ENCODE data around the gene BCAP31.

The BCAP31 gene

GRCh38 chrX:153728951-153729631, 4.9 kb upstream of the BCAP31 start:
- no peak for ATAC-seq
- TF ChIP-seq ARNTL (CRISPR knock-in tag; IDR thresholded peaks at IDR 0.05; ENCODE audit: borderline replicate concordance, low read depth): no peak
- no peak for TF ChIP-seq SNAI2 (CRISPR knock-in tag; IDR thresholded peaks at IDR 0.05)
- no peak for TF ChIP-seq ZNF565 (CRISPR knock-in tag; conservative IDR thresholded peaks at IDR 0.05; ENCODE audit: low read depth)
- TF ChIP-seq CSRNP3 (CRISPR knock-in tag; IDR thresholded peaks at IDR 0.05): no peak
- no peak for TF ChIP-seq PATZ1 (CRISPR knock-in tag; IDR thresholded peaks at IDR 0.05; ENCODE audit: borderline replicate concordance)
- no peak for TF ChIP-seq RARB (CRISPR knock-in tag; IDR thresholded peaks at IDR 0.05)
- TF ChIP-seq OSR1 (CRISPR knock-in tag; IDR thresholded peaks at IDR 0.05): no peak
- no peak for TF ChIP-seq ZNF8 (CRISPR knock-in tag; IDR thresholded peaks at IDR 0.05)
- TF ChIP-seq ZFP3 (CRISPR knock-in tag; IDR thresholded peaks at IDR 0.05): no peak
- no peak for TF ChIP-seq ESRRG (CRISPR knock-in tag; IDR thresholded peaks at IDR 0.05)
- no peak for TF ChIP-seq CSDC2 (CRISPR knock-in tag; IDR thresholded peaks at IDR 0.05)
- TF ChIP-seq ZNF70 (CRISPR knock-in tag; IDR thresholded peaks at IDR 0.05): no peak
- no peak for TF ChIP-seq CREB5 (CRISPR knock-in tag; IDR thresholded peaks at IDR 0.05; ENCODE audit: low read depth)
- TF ChIP-seq PPARA (CRISPR knock-in tag; IDR thresholded peaks at IDR 0.05; ENCODE audit: borderline replicate concordance): no peak
- TF ChIP-seq ZC3H10 (CRISPR knock-in tag; IDR thresholded peaks at IDR 0.05): no peak
- no peak for TF ChIP-seq POU6F1 (CRISPR knock-in tag; IDR thresholded peaks at IDR 0.05; ENCODE audit: borderline replicate concordance, low read depth)
- no peak for TF ChIP-seq BACH2 (CRISPR knock-in tag; IDR thresholded peaks at IDR 0.05; ENCODE audit: borderline replicate concordance)

GRCh38 chrX:153728095-153728494, 3.9 kb upstream of the BCAP31 start:
- ATAC-seq: no peak
- TF ChIP-seq OSR1 (CRISPR knock-in tag; IDR thresholded peaks at IDR 0.05) (no peak), RARB (CRISPR knock-in tag; IDR thresholded peaks at IDR 0.05) (no peak), CSDC2 (CRISPR knock-in tag; IDR thresholded peaks at IDR 0.05) (no peak), TCF4 (CRISPR knock-in tag; IDR thresholded peaks at IDR 0.05; ENCODE audit: borderline replicate concordance) (no peak), TOX (CRISPR knock-in tag; IDR thresholded peaks at IDR 0.05; ENCODE audit: borderline replicate concordance) (no peak), ZC3H10 (CRISPR knock-in tag; IDR thresholded peaks at IDR 0.05) (no peak), ARNTL (CRISPR knock-in tag; IDR thresholded peaks at IDR 0.05; ENCODE audit: borderline replicate concordance, low read depth) (no peak), CSRNP3 (CRISPR knock-in tag; IDR thresholded peaks at IDR 0.05) (no peak), SNAI2 (CRISPR knock-in tag; IDR thresholded peaks at IDR 0.05) (no peak), ESRRG (CRISPR knock-in tag; IDR thresholded peaks at IDR 0.05) (no peak), POU6F1 (CRISPR knock-in tag; IDR thresholded peaks at IDR 0.05; ENCODE audit: borderline replicate concordance, low read depth) (no peak), ISL1 (CRISPR knock-in tag; IDR thresholded peaks at IDR 0.05) (no peak), CREB5 (CRISPR knock-in tag; IDR thresholded peaks at IDR 0.05; ENCODE audit: low read depth) (no peak), TSHZ2 (CRISPR knock-in tag; IDR thresholded peaks at IDR 0.05) (no peak), ZFP3 (CRISPR knock-in tag; IDR thresholded peaks at IDR 0.05) (no peak), PATZ1 (CRISPR knock-in tag; IDR thresholded peaks at IDR 0.05; ENCODE audit: borderline replicate concordance) (no peak), BACH2 (CRISPR knock-in tag; IDR thresholded peaks at IDR 0.05; ENCODE audit: borderline replicate concordance) (no peak), ZNF70 (CRISPR knock-in tag; IDR thresholded peaks at IDR 0.05) (no peak)
